HUES64 (cell line): ENCODE measurements around the gene FAM185A. TPM values are rescaled to one million over a fixed set of nuclear protein-coding genes. Genes with fewer than 3 reads are reported as not detected.
"Not testable (repeated sequence)": the region's sequence is repeated elsewhere in the genome, so short reads cannot be mapped to it uniquely, and the experiment has no call there.

Experiments
- H3K27ac ChIP-seq: 2 replicates; pipeline ENCODE4 v1.7.0; 2013; ENCODE audit warnings: low read depth, low read length, inconsistent platforms
- H3K27me3 ChIP-seq: 2 replicates; pipeline ENCODE4 v1.6.1; 2013; ENCODE audit warnings: mild to moderate bottlenecking, low read length; ENCODE audit not compliant: insufficient read depth
- H3K36me3 ChIP-seq: 2 replicates; pipeline ENCODE4 v1.6.1; 2013; ENCODE audit warnings: mild to moderate bottlenecking, low read length; ENCODE audit not compliant: insufficient read depth
- H3K4me1 ChIP-seq: 2 replicates; pipeline ENCODE4 v1.6.1; 2013; ENCODE audit warnings: mild to moderate bottlenecking, low read length, moderate library complexity; ENCODE audit not compliant: insufficient read depth
- H3K4me3 ChIP-seq: 2 replicates; pipeline ENCODE4 v1.5.1; 2013; ENCODE audit warnings: mild to moderate bottlenecking, low read length, moderate library complexity
- H3K9ac ChIP-seq: 2 replicates; pipeline ENCODE4 v1.6.1; 2013; ENCODE audit warnings: mild to moderate bottlenecking, low read depth, low read length
- H3K9me3 ChIP-seq: 2 replicates; pipeline ENCODE4 v1.6.1; 2013; ENCODE audit warnings: low read depth, low read length; ENCODE audit not compliant: insufficient read depth
- WGBS: fragments of 150-250, 120-280 bp; methylation state at CpG from one replicate; pipeline ENCODE4 v1.1.7; 2013; ENCODE audit warnings: missing lambda C conversion rate; 5-methylcytosine and 5-hydroxymethylcytosine counted together
- polyA plus RNA-seq, 2 experiments: library from polyadenylated mRNA; stranded (reverse); fragments of 50-300 nt; gene quantifications; one replicate each; pipeline ENCODE4 v1.2.3, GENCODE V29; 2013

Gene FAM185A
- polyA plus RNA-seq (2013, experiment 1 of 2): 4.9 TPM
- 3.9 TPM for polyA plus RNA-seq (2013, experiment 2 of 2)

- not testable (repeated sequence) for H3K9me3 ChIP-seq, H3K4me1 ChIP-seq, H3K36me3 ChIP-seq, H3K27me3 ChIP-seq
- Histone ChIP-seq H3K9ac (peak within 1 kb of the TSS; percentile 31), H3K4me3 (peak within 1 kb of the TSS; percentile 64), H3K27ac (peak within 1 kb of the TSS; percentile 45; the same call in 1 of the 2 replicates)
- under 1% methylated on average over 36 of the region's 47 CpGs for WGBS
Observed at GRCh38 chr7:102748605-102749444, at the start of gene FAM185A. FAM185A (plus strand) TSS chr7:102748999; CDS start chr7:102749208, 209 bp downstream.

DNA sequence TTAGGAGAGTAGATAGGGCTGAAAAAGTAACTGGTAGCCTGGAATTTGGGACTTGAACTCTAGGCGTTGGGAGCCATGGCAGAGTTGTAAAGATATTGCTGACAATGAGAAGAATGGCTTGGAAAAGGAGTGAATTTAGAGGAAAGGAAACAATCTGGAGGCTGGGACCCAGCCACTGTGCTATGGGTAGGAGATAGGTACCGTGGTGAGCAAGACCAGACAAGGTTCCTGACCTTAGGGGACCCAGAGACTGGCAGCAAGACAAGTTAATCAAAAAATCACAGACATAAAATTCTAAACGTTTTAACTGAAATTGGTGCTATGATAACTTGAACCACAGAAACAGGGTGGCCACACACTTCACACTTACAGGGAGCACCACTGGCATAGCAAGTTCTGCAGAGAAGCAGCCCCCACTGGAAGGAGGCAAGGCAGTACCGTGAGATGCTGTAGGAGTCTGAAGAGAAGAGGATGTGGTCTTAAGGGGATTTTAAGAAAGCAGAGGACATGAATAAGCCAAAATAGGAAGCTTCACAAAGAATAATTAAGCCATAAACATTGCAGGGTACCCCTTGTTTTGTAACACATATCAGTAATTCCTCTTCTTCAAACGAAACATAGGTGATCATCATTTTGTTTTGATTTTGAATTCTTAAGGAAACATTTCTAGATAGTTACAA is 35.6 kb upstream of the FAM185A start:
- H3K9me3 ChIP-seq, H3K4me1 ChIP-seq, H3K27me3 ChIP-seq, H3K27ac ChIP-seq, H3K9ac ChIP-seq, H3K4me3 ChIP-seq, H3K36me3 ChIP-seq: not testable (repeated sequence)
- WGBS: 79% methylated on average over 5 of the region's 5 CpGs

- no CpG with 5 or more reads among the region's 1 CpG for WGBS
- H3K36me3 ChIP-seq: not testable (repeated sequence)
Observed at GRCh38 chr7:102713691-102714080, 35.1 kb upstream of the FAM185A start.

DNA sequence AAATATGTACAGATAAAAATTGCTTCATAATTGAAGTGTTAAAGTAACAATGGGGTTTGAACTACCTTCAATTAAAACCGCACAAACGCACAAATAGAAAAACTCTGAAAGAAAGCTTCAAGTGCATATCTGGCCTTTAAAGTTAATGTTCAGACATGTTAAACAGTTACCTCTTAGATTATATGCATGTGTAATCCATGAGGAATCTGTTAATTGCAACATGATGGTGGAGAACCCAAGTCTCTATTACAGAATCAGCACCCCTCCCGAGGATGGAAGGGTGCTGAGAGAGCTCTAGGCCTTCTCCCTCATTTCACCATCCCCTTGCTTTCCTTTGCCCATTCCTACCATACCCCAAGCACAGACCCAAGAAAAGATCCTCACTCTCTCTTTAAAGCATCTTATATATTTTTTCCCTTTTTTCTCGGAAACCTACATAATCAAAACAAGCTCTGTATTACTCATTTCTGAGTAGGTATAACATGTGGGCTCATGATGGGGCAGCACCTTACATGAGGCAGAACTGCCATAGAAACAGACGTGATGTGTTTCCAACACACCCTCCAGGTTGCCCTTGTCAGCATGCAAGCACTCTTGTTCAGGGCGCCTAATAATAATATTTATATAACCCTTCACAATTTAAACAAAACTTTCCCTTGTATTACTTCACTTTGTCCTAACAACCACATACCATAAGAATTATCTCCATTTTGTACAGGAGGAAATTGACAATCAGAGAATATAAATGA is 33.9 kb upstream of the FAM185A start:
- H3K4me1 ChIP-seq, H3K36me3 ChIP-seq, H3K27ac ChIP-seq, H3K4me3 ChIP-seq, H3K9ac ChIP-seq, H3K27me3 ChIP-seq, H3K9me3 ChIP-seq: not testable (repeated sequence)
- 86% methylated on average over 1 of the region's 6 CpGs for WGBS

More at GRCh38 chr7:102713691-102714080, 35.1 kb upstream of the FAM185A start:
- not testable (repeated sequence) for H3K9me3 ChIP-seq, H3K9ac ChIP-seq, H3K4me3 ChIP-seq, H3K27ac ChIP-seq, H3K27me3 ChIP-seq, H3K4me1 ChIP-seq

GRCh38 chr7:102715718-102716117 is 33.1 kb upstream of the FAM185A start:
- not testable (repeated sequence) for H3K4me1 ChIP-seq, H3K4me3 ChIP-seq, H3K9me3 ChIP-seq, H3K27me3 ChIP-seq, H3K9ac ChIP-seq, H3K36me3 ChIP-seq, H3K27ac ChIP-seq
- WGBS: 75% methylated on average over 3 of the region's 3 CpGs

DNA sequence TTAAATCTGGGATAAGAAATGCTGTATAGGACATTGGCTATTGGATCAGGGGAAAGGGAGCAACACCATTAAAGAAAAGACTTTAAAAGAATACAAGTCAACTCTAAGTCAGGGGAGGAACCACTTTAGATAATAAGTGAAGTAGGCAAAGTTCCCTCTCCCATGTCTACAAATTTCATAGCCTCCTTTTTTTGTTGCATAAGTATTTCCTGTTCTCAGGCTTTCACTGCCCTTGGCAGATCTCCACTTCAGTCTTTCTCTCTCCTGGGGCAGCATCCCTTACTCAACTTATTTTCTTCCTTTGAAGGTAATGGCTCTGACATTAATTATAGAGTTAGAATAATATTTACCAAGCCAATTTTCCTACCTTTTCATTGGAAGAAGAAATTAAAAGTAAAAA is 30.3 kb upstream of the FAM185A start:
- not testable (repeated sequence) for H3K9me3 ChIP-seq, H3K27me3 ChIP-seq, H3K27ac ChIP-seq, H3K36me3 ChIP-seq, H3K9ac ChIP-seq, H3K4me1 ChIP-seq, H3K4me3 ChIP-seq

- H3K9me3 ChIP-seq, H3K36me3 ChIP-seq, H3K4me1 ChIP-seq, H3K4me3 ChIP-seq, H3K9ac ChIP-seq, H3K27me3 ChIP-seq, H3K27ac ChIP-seq: not testable (repeated sequence)
- 80% methylated on average over 5 of the region's 5 CpGs for WGBS
Observed at GRCh38 chr7:102726170-102726569, 22.6 kb upstream of the FAM185A start.

DNA sequence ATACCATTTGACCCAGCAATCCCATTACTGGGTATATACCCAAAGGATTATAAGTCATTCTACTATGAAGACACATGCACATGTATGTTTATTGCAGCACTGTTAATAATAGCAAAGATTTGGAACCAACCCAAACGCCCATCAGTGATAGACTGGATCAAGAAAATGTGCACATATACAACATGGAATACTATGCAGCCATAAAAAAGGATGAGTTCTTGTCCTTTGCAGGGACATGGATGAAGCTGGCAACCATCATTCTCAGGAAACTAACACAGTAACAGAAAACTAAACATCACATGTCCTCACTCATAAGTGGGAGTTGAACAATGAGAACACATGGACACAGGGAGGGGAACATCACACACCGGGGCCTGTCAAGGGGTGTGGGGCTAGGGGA is 19.1 kb upstream of the FAM185A start:
- not testable (repeated sequence) for H3K27me3 ChIP-seq, H3K9me3 ChIP-seq, H3K9ac ChIP-seq, H3K4me3 ChIP-seq, H3K4me1 ChIP-seq, H3K36me3 ChIP-seq, H3K27ac ChIP-seq
- 66% methylated on average over 2 of the region's 2 CpGs for WGBS

DNA sequence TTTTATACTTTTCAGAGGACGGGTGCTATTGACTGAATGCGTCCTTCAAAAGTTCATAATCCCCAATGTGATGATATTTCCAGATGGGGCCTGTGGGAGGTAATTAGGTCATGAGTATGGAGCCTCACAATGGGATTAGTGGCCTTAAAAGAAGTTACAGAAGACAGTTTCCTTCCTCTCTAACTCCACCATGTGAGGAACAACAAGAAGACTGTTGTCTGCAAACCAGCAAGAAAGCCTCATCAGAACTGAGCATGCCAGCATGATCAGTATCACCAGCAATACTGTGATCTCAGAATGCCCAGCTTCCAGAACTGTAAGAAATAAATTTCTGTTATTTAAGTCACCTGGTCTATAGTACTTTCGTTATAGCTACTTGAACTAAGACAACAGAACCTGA is 18.4 kb upstream of the FAM185A start:
- not testable (repeated sequence) for H3K27ac ChIP-seq, H3K4me1 ChIP-seq, H3K9me3 ChIP-seq, H3K4me3 ChIP-seq, H3K36me3 ChIP-seq, H3K27me3 ChIP-seq, H3K9ac ChIP-seq
- WGBS: no CpG with 5 or more reads among the region's 3 CpGs

DNA sequence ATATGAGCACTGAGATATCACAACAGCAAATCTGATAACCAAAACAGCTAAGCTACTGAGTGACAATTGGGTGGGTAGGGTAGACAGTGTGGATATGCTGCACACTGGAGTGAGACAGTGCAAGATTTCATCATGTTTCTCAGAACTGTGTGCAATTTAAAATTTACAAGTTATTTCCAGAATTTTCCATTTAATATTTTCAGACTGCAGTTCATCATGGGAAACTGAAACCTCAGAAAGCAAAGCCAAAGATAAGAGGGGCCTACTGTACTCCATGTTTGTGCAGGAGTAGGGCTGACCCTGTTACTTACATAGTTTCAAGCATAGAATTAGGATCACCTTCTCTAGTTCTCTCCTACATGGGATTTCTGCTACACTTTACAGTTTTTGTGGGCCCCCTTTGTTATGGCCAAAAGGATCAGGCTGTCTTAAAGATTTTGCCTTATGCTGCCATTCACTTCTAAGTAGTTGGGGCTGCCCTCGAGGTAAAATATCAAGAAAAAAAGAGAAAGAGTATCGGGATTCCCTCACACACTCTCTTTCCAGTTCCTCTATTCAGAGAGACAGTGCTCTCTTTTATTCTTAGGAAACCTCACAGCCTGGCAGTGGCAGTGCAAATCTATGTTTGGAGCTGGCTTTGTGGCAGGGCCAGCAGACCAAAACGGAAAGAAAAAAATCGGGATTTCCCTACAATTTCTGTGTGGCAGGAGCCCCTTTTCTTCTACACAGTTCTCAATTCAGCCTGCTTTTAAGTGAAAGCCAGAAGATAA is 6.6 kb upstream of the FAM185A start:
- not testable (repeated sequence) for H3K36me3 ChIP-seq, H3K27me3 ChIP-seq, H3K9ac ChIP-seq, H3K4me1 ChIP-seq, H3K27ac ChIP-seq, H3K9me3 ChIP-seq, H3K4me3 ChIP-seq
- WGBS: 64% methylated on average over 1 of the region's 4 CpGs

GRCh38 chr7:102743861-102744260 is 4.9 kb upstream of the FAM185A start:
- not testable (repeated sequence) for H3K27ac ChIP-seq, H3K4me3 ChIP-seq, H3K4me1 ChIP-seq, H3K9ac ChIP-seq, H3K9me3 ChIP-seq, H3K36me3 ChIP-seq, H3K27me3 ChIP-seq
- WGBS: 79% methylated on average over 9 of the region's 9 CpGs
